GM18508 (cell line): ENCODE data around the gene FBXW9.
"Not testable (repeated sequence)": the region's sequence is repeated elsewhere in the genome, so short reads cannot be mapped to it uniquely, and the experiment has no call there.

Source experiments
- ATAC-seq: cut with Tn5 transposase; IDR thresholded peaks from one replicate; pipeline ENCODE4 v1.9.1; 2021; ENCODE audit warnings: moderate number of reproducible peaks; ENCODE audit not compliant: insufficient read depth, unreplicated experiment

Gene FBXW9

DNA sequence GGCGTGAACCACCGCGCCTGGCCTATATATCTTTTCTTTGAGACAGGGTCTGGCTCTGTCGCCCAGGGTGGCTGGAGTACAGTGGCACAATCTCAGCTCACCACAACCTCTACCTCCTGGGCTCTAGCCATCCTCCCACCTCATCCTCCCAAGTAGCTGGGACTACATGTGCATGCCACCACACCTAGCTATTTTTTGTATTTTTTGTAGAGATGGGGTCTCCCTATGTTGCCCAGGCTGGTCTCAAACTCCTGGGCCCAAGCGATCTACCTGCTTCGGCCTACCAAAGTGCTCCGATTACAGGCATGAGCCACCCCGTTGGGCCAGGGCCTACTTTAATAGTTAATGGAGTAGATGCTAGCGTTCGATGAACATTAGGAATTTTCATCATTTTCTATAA, 23.9 kb upstream of the FBXW9 start:
- no peak for ATAC-seq

DNA sequence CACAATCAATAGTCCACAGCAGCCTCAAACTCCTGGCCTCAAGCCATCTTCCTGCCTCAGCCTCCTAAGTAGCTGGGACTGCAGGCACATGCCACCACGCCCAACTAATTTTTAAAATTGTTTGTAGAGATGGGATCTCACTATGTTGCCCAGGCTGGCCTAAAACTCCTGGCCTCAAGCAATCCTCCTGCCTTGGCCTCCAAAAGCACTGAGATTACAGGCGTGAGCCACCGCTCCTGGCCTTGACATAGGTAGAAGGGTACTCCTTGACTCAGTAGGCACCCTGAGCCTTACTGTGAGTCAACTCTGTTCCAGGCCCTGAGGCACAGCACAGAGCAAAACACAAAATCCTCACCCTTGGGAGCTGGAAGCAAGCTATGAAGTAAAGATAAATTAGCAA, 19.5 kb upstream of the FBXW9 start:
- ATAC-seq: no peak

DNA sequence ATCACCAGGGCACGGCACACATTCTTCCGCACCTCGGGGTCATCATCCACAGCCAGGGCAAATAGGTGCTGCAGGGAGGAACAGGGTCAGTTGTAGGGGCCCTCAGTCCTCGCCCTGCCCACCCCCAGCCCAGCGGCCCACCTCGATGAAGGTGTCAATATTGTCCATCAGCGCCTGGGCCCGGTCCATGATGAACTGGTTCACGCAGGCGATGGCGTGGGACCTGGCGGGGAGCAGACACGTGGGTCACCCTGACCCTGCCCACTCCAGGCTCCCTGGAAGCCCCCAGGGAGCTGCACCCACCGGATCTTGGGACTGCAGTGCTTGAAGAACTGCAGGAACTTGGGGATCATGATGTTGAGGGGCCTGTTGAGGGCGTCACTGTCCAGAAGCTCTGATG, 18.7 kb upstream of the FBXW9 start:
- no peak for ATAC-seq

DNA sequence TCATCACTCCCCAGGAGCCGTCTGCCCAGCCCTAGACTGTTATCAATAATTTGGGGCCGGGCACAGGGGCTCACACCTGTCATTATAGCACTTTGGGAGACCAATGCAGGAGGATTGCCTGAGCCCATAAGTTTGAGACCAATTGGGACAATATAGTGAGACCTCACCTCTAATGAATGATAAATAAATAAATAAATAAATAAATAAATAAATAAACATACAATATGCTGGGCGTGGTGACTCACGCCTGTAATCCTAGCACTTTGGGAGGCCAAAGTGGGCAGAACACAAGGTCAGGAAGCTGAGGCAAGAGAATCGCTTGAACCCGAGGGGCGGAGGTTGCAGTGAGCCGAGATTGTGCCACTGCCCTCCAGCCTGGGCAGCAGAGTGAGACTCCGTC, 16.9 kb upstream of the FBXW9 start:
- not testable (repeated sequence) for ATAC-seq

DNA sequence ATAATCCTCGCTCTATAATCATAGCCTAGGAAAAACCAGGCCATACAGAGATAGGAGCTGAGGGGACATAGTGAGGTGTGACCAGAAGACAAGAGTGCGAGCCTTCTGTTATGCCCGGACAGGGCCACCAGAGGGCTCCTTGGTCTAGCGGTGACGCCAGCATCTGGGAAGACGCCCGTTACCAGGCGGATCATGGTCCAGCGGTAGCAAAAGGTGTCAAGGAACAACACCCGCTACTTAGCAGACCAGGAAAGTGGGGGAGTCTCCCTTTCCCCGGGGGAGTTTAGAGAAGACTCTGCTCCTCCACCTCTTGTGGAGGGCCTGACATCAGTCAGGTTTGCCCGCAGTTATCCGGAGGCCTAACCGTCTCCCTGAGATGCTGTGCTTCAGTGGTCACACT, 15.6 kb upstream of the FBXW9 start:
- not testable (repeated sequence) for ATAC-seq

DNA sequence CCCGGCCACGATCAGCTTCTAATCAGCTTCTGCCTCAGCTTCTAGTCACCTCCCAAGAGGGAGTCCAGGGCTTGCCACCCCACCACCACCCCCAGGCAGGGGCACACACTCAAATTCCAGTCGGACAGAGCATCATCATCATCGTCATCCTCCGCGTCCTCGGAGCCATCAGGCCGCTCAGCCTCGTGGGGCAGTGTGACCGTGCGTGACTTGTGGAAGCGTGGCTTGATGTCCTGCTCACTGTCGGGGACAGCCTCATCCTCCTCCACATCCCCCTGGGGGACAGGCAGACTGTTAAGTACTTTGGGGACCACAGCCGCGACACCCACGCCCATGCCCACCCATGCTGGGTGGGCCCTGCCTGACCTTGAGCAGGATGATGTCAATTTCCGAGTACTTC, 14.8 kb upstream of the FBXW9 start:
- ATAC-seq: no peak

DNA sequence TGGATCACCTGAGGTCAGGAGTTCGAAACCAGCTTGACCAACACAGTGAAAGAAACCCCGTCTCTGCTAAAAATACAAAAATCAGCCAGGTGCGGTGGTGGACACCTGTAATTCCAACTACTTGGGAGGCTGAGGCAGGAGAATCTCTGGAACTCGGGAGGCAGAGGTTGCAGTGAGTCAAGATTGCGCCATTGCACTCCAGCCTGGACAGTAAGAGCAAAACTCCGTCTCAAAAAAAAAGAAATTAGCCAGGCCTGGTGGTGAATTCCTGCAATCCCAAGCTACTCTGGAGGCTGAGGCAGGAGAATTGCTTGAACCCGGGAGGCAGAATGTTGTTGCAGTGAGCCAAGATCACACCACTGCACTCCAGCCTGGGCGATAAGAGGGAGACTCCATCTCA, 12.2 kb upstream of the FBXW9 start:
- no peak for ATAC-seq

DNA sequence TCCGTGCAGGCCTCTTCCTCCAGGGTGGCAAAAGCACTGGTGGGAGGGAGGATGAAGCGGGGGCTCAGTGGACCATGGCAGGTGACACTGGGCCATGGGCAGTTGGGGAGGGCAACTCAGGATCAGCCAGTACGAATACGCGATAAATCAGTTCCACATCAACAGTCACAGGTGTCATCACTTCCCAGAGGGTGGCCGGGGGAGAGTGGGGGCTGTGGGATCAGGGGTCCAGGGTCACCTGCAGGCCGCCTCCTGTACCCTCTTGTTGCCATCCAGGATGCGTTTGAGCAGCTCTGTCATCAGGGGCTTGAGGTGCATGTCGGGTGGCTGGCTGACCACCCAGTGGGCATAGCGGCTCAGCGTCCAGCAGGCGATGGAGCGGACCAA, 9.9 kb upstream of the FBXW9 start:
- no peak for ATAC-seq

DNA sequence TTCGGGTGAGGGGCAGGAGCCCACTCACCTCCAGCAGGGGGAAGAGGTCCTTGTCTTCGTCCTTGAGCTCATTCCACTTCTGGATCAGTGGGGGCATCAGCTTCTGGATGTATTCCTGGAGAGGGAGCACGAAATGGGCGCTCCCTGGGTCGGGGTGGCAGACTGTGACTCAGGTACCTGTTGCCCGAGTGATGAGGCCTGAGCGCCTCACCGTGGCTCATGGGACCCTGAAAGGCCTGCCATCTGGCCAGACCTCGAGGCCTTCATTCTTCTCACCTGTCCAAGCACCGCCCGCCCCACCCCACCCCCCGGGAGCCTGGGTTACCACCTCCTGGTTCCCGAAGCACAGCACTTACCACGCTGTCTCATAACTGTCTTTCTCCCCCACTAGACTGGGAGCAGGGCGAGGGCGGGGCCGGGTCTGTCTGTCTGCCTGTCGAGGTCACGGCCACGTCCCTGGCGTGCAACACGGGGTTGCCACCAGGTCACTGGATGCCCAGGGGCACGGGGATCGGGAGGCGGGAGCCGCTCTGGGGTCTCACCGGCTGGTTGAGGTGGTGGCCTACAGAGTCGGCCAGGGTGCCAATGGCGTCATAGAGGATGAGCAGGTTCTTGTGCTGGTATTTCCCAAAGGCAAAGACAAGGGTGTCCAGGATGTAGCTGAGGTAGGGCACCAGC, 9.4 kb upstream of the FBXW9 start:
- no peak for ATAC-seq

DNA sequence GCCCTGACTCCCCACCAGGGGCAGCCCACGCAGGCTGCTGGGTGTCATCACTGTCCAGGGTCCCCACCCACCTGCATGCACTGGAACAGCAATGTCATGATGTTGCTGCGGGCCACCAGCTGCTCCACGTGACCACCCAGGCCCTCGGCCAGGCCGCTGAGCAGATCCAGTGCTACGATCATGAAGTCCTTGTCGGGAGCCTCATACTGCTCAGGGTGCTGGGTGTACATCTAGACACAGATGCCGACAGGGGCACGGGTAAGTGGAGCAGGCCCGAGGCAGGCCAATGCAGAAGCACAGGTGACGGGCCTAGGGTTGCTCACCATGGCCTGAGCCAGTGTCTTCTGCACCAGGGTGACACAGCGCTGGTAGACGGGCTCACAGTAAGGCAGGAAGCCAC, 8.7 kb upstream of the FBXW9 start:
- ATAC-seq: no peak

DNA sequence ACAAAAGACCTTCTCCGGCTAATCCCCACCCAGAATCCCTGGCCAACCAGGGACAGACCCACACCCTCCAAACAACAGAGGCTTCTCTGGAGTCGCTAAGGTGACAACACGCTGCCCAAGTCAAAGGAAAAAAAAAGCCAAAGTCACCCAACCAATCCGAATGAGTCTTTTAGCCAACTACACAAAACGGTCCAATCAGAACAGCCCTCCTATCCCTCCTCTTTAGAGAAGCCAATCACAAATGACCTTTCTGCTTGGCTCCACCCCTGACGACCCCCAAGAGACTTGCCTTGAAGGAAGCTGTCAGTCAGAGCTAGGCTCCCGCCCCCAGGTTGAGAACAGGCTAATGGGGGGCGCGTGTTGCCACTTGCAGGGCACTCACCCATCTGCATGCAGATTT, 6.6 kb upstream of the FBXW9 start:
- no peak for ATAC-seq

DNA sequence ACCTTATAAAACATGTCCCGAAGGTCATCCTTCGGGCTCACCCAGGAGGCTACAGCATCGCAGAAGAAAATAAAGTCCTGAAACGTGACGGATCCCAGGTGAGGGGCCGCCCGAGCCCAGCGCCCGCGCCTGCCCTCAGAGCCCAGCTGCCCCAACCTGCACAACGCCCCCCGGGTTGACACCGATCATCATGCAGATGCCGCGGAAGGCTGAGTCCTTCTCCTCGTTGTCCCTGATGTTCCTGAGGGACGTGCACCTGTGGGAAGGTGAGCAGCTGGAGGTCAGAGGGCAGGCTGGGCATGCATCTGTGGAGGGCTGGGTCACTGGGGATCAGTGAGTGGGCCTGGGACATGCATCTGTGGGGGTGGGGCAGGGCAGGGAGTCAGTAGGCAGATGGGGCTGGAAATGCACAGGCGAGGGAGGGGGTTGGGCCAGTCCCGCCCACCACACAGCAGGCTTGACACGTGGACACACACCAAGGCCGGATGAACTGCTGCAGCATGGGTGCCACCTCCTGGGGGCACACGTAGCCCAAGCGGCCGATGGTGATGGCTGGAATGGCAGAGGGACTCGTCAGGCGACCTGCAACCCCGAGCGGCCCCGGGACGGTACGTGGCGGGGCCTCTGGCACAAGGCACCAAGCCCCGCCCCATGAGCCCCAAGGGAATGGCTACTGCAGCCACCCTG, 5.3 kb upstream of the FBXW9 start:
- no peak for ATAC-seq

DNA sequence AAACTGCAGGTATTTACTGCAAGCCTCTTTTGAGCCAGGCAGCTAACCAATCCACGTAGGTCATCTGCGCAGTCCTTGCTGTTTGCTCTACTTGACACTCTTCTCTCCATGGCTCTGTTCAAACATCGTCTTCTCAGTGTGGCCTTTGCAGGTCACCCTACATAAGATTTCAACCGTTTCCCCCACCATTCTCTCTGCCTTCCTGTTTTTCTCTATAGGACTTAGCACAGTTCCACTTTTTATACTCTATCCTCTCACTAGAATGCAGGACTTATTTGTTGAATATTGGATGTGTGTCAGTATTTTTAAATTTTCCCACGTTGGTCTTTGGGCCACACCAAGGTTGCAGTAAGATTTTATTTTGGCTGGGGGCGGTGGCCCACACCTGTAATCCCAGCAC, 1.7 kb upstream of the FBXW9 start:
- no peak for ATAC-seq

DNA sequence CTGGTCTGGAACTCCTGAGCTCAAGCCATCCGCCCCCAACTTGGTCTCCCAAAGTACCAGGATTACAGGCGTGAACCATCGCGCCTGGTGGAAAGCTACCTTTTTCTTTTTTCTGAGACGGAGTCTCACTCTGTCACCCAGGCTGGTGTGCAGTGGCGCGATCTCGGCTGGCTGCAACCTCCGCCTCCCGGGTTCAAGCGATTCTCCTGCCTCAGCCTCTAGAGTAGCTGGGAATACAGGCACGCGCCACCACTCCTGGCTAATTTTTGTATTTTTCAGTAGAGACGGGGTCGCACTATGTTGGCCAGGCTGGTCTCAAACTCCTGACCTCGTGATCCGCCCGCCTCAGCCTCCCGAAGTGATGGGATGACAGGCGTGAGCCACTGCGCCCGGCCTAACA, 994 bp upstream of the FBXW9 start:
- ATAC-seq: not testable (repeated sequence)

DNA sequence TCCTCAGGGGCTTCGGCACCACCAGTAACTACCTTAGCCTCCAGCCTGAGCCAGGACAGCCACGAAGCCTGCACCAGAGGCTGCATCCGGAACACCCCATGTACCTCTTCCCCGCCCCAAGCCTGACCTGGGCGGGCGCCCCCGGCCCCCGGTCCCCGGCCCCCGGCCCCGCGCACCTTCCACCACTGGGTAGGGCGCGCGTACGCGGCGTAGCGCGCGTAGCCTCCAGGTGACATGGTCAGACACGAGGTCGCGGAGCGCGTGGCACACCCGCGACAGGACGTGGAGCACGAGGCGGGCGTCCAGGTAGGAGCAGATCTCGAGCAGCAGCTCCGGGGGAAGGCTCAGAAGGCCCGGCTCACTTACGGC, 450 bp downstream of the FBXW9 start:
- ATAC-seq: no peak

DNA sequence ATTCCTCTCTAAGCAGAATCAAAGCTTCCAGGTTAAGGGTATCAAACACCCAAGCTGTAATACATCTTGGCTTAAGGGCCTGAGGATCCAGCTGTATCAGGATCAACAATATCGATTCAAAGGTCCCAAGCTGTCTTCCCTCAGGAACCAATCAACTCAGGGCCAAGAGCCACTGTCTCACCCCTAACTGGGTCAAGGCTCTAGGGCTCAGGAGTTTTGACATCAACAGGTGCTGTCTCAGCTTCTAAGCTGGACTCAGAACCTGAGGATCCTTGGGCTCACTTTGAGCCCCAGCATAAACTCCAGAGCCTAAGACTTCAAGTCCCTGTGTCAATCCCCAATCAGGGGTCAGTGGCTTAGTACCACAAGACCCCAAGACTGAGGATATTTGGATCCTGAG, 917 bp downstream of the FBXW9 start:
- ATAC-seq: no peak

DNA sequence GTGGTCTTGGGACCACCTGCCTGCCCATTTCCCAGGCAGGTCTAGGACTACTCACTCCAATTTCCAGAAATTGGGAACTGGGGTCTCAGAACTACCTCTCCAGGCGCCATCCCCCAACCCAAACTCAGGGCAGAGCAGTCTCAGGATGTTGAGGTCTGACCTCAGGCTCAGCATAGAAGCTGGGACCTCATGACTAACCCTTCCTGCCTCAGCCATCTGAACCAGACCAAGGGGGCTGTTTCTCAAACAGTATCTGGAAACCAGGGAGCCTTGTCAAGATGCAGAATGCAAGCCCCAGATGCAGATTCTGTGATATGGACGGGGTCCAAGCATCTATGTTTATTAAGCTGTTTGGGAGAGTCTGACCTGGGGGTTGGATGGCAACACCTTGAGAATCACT, 1.3 kb downstream of the FBXW9 start:
- ATAC-seq: no peak

DNA sequence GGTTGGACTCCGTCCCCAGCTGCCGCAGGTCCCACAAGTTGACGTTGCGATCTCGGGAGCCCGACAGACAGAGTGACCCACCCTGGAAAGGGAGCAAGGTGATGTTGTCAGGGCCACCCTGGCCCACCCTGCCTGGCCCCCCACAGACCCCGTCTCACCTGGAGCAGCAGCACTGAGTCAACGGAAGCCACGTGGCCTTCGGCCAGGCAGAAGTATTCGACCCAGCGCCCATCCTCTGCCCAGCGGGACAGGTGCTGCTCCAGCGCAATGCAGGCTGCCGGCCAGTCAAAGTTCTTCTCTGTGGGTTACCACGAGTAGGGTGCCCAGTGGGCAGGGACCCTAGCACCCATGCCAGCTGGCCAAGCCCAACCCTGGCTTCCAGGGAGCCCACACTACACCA, 1.8 kb downstream of the FBXW9 start:
- no peak for ATAC-seq

DNA sequence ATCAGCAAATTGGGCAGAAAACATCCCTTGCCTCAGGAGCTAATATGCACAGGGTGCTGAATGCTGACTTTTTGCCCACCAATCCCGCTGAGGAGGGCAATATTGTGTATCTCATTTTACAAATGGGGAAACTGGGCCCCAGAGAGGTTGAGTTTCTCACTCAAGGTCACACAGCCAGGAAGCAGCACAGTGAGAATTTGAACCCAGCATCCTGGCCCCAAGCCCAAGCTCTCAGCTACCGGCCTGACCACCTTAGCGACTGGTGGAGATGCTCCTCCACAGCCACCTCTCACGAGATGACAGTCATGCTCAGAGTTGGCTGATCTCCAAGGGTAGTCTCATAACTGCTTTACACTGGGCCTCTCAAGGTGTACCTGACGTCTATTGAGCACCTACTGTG, 3.5 kb downstream of the FBXW9 start:
- ATAC-seq: no peak

DNA sequence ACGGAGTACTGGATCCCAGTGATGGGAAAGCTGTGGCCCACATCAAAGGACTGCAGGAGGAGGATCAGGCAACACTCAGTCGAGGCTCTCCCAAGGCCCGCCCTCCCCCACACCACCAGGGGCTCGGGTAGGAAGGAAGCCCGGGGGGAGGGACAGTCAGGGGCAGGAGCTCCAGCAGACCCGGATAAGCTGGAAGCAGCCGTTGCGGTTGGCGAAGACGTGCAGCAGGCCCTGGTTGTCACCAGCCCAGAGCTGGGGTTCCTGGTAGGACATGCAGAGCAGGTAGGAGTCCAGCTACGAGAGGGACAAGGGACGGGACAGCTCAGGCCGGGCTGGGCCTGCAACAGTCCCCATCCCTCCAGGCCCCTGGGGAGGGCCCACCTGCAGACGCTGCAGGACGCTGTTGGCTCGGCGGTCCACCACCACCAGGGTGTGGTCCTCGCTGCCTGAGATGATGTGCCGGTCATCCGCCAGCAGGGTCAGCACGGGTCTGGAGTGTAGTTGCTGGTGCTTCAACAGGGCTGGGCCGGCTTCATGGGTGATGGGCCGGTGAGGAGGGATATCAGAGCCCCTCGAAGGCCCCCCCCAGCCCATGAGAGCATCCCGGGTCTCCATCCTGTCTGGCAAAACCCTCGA, 6.7 kb downstream of the FBXW9 start:
- ATAC-seq: no peak

DNA sequence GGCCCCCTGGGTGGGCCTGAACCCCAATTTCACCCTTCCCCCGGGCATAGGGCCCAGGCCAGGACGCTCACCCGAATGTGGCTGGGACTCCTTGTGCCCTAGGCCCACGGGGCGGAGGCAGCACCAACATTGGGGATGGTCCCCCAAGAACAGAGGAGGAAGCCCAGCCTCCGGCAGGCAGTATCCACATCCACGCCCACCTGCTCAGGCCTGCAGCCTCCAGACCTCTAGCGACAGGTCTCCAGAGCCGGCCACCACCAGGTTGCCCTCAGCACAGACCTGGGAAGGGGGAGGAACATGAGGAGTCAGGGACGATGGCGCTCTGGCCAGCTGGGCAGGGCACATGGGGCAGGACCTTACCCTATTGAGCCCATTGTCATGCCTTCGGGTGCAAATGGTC, 7.4 kb downstream of the FBXW9 start:
- ATAC-seq: no peak
